ENCODE results near the gene PANX2.

Gene PANX2

DNA sequence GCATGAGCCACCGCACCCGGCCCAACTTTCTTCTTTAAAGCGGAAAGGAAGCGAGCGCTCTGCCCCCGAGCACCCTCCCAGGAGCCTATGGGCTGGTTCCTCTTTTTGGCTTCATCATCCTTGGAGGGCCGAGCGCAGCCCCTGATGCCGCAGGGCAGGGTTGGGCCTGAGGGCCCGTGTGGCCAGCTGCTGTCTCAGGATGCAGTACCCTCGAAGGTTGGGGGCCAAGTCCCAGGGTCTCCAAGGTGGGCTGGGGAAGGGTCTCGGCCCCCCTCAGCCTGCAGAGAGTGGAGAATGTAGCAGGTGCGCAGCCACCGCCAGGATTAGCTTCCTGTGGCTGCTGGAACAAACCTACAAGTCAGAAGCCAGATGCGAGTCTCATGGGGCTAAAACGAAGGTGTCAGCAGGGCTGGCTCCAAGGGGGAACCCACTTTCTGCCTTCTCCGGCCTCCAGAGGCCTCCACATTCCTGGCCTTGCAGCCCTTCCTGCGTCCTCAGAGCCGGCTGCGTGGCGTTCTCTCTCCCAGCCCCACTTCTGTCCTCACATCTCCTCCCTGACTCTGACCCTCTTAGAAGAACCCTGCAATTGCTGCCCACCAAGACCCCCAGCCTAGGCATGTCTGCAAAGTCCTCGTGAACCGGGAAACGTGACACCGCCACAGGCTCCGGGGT is 2.9 kb downstream of the PANX2 start:
- Histone ChIP-seq H3K4me2 (ENCODE audit: low read length) (no peak overlapping the region), H3K27ac (ENCODE audit: low read depth, low read length) (no peak overlapping the region), H3K9ac (ENCODE audit: low read length) (no peak overlapping the region), H4K8ac (ENCODE audit: low read depth, low read length) (no peak overlapping the region), H3K79me2 (ENCODE audit: control insufficient read depth, insufficient read depth, low read length) (no peaks in the 10 kb centered on the region), H3K4ac (ENCODE audit: low read depth, low read length) (no peak overlapping the region), H2BK120ac (ENCODE audit: low read depth, low read length) (no peak overlapping the region), H4K5ac (ENCODE audit: low read length) (no peak overlapping the region), H3K27me3 (ENCODE audit: insufficient read depth, low read length, poor library complexity) (peaks cover 7% of the 10 kb centered on the region), H3K23ac (ENCODE audit: low read length) (no peak overlapping the region), H2AK5ac (ENCODE audit: low read length) (no peak overlapping the region), H2BK5ac (ENCODE audit: low read length) (no peak overlapping the region), H2BK15ac (replicated peaks; ENCODE audit: low read depth) (no peak overlapping the region), H3K18ac (ENCODE audit: low read length) (no peak overlapping the region), H3K4me3 (ENCODE audit: low read length) (no peak overlapping the region), H3K36me3 (ENCODE audit: control insufficient read depth, insufficient read depth, low read length) (no peaks in the 10 kb centered on the region), H3K4me1 (ENCODE audit: control insufficient read depth, low read depth, low read length) (no peaks in the 10 kb centered on the region), H3K56ac (ENCODE audit: low read length) (no peak overlapping the region), H3K79me1 (ENCODE audit: low read length) (no peaks in the 10 kb centered on the region)
- DNase-seq, result no peak
- WGBS (ENCODE audit: extremely low coverage, insufficient coverage, low lambda C conversion rate), result no CpG with 5 or more reads among the region's 26 CpGs

- no peak overlapping the region for H3K4ac ChIP-seq (ENCODE audit: low read depth, low read length)
- H3K23ac ChIP-seq (ENCODE audit: low read length), result no peak overlapping the region
- H3K4me2 ChIP-seq (ENCODE audit: low read length), result no peak overlapping the region
- H2AK5ac ChIP-seq (ENCODE audit: low read length), result no peak overlapping the region
- H3K18ac ChIP-seq (ENCODE audit: low read length), result no peak overlapping the region
- H3K27ac ChIP-seq (ENCODE audit: low read depth, low read length), result no peak overlapping the region
- no peaks in the 10 kb centered on the region for H3K79me2 ChIP-seq (ENCODE audit: control insufficient read depth, insufficient read depth, low read length)
- no peak overlapping the region for H3K4me3 ChIP-seq (ENCODE audit: low read length)
- no peak overlapping the region for H4K5ac ChIP-seq (ENCODE audit: low read length)
- peaks cover 5% of the 10 kb centered on the region for H3K27me3 ChIP-seq (ENCODE audit: insufficient read depth, low read length, poor library complexity)
- no peaks in the 10 kb centered on the region for H3K79me1 ChIP-seq (ENCODE audit: low read length)
- H2BK120ac ChIP-seq (ENCODE audit: low read depth, low read length), result no peak overlapping the region
- H2BK15ac ChIP-seq (replicated peaks; ENCODE audit: low read depth), result no peak overlapping the region
- no peak overlapping the region for H4K8ac ChIP-seq (ENCODE audit: low read depth, low read length)
- H3K4me1 ChIP-seq (ENCODE audit: control insufficient read depth, low read depth, low read length), result no peaks in the 10 kb centered on the region
- no peak overlapping the region for H2BK5ac ChIP-seq (ENCODE audit: low read length)
- DNase-seq, result no peak
- H3K9ac ChIP-seq (ENCODE audit: low read length), result no peak overlapping the region
- H3K36me3 ChIP-seq (ENCODE audit: control insufficient read depth, insufficient read depth, low read length), result no peaks in the 10 kb centered on the region
- no CpG with 5 or more reads among the region's 6 CpGs for WGBS (ENCODE audit: extremely low coverage, insufficient coverage, low lambda C conversion rate)
- no peak overlapping the region for H3K56ac ChIP-seq (ENCODE audit: low read length)
Observed at GRCh38 chr22:50173983-50174355, 3.4 kb downstream of the PANX2 start.

DNA sequence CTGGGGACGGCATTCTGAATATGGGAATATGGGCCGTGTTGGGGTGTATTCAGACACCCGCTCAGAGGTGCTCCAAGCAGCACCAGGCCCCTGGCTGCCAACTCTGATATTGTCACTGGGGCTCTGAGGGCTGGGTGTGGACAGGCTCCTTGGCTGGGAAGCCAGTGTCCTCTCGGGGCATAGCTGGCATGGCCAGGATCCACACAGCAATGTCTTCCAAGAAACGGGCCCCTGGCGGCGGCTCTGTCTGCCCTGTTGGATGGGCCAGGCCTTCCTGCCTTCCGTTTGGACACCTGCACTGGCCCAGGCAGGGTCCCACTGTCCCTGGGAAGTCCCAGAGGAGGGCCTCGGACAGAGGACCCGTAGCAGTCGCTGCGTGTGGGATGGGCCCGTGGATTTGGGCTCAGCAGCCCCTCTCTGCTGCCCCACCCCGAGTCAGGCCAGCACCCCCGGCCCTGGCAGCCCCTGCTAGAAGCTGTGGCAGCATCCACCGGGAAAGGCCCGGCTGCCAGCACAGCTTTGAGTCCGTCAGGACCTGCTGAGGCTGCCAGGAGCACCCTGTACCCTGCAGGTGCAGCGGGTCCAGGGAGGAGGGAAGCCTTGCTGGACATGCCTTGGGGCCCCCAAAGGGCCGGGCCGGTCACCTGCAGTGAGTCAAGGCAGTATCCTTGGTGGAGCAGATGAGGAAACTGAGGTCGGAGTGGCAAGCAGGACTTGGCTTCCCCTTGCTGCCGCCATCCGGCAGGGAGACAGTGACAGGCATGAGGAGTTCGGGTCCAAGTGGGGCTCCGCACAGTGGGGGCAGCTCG is 4.1 kb downstream of the PANX2 start:
- WGBS (ENCODE audit: extremely low coverage, insufficient coverage, low lambda C conversion rate), result no CpG with 5 or more reads among the region's 27 CpGs
- no peak overlapping the region for H2BK120ac ChIP-seq (ENCODE audit: low read depth, low read length)

DNA sequence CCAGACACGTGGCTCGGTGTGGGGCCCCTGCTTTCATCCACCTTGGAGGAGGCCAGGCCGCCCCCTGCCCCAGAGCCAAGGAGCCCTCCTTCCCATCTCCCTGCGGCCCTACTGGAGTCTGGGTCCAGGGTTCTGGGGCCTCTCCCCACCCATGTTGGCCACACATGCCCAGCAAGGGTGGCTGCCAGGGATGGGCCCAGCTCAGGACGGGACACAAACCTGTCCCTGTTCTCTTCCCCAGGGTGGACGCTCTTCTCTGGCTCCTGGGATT is 4.6 kb downstream of the PANX2 start:
- Histone ChIP-seq H3K4me2 (ENCODE audit: low read length) (no peak overlapping the region), H3K23ac (ENCODE audit: low read length) (no peak overlapping the region), H3K27ac (ENCODE audit: low read depth, low read length) (no peak overlapping the region), H4K5ac (ENCODE audit: low read length) (no peak overlapping the region), H3K4me3 (ENCODE audit: low read length) (no peak overlapping the region), H3K36me3 (ENCODE audit: control insufficient read depth, insufficient read depth, low read length) (no peaks in the 10 kb centered on the region), H2BK120ac (ENCODE audit: low read depth, low read length) (no peak overlapping the region), H3K79me2 (ENCODE audit: control insufficient read depth, insufficient read depth, low read length) (no peaks in the 10 kb centered on the region), H3K27me3 (ENCODE audit: insufficient read depth, low read length, poor library complexity) (no peaks in the 10 kb centered on the region), H3K4me1 (ENCODE audit: control insufficient read depth, low read depth, low read length) (no peaks in the 10 kb centered on the region), H2AK5ac (ENCODE audit: low read length) (no peak overlapping the region), H3K9ac (ENCODE audit: low read length) (no peak overlapping the region), H3K79me1 (ENCODE audit: low read length) (no peaks in the 10 kb centered on the region), H2BK15ac (replicated peaks; ENCODE audit: low read depth) (no peak overlapping the region), H3K56ac (ENCODE audit: low read length) (no peak overlapping the region), H3K4ac (ENCODE audit: low read depth, low read length) (no peak overlapping the region), H3K18ac (ENCODE audit: low read length) (no peak overlapping the region), H2BK5ac (ENCODE audit: low read length) (no peak overlapping the region), H4K8ac (ENCODE audit: low read depth, low read length) (no peak overlapping the region)
- no CpG with 5 or more reads among the region's 6 CpGs for WGBS (ENCODE audit: extremely low coverage, insufficient coverage, low lambda C conversion rate)
- no peak for DNase-seq

More for the DNA sequence above, 4.1 kb downstream of the PANX2 start:
- Histone ChIP-seq H3K36me3 (ENCODE audit: control insufficient read depth, insufficient read depth, low read length) (no peaks in the 10 kb centered on the region), H3K56ac (ENCODE audit: low read length) (no peak overlapping the region), H3K79me2 (ENCODE audit: control insufficient read depth, insufficient read depth, low read length) (no peaks in the 10 kb centered on the region), H2AK5ac (ENCODE audit: low read length) (no peak overlapping the region), H3K9ac (ENCODE audit: low read length) (no peak overlapping the region), H3K79me1 (ENCODE audit: low read length) (no peaks in the 10 kb centered on the region), H2BK5ac (ENCODE audit: low read length) (no peak overlapping the region), H3K4me2 (ENCODE audit: low read length) (no peak overlapping the region), H3K23ac (ENCODE audit: low read length) (no peak overlapping the region), H3K4me1 (ENCODE audit: control insufficient read depth, low read depth, low read length) (no peaks in the 10 kb centered on the region), H3K27ac (ENCODE audit: low read depth, low read length) (no peak overlapping the region), H4K8ac (ENCODE audit: low read depth, low read length) (no peak overlapping the region), H3K18ac (ENCODE audit: low read length) (no peak overlapping the region), H3K4me3 (ENCODE audit: low read length) (no peak overlapping the region), H4K5ac (ENCODE audit: low read length) (no peak overlapping the region), H3K27me3 (ENCODE audit: insufficient read depth, low read length, poor library complexity) (no peaks in the 10 kb centered on the region), H3K4ac (ENCODE audit: low read depth, low read length) (no peak overlapping the region), H2BK15ac (replicated peaks; ENCODE audit: low read depth) (no peak overlapping the region)
- DNase-seq, result no peak

DNA sequence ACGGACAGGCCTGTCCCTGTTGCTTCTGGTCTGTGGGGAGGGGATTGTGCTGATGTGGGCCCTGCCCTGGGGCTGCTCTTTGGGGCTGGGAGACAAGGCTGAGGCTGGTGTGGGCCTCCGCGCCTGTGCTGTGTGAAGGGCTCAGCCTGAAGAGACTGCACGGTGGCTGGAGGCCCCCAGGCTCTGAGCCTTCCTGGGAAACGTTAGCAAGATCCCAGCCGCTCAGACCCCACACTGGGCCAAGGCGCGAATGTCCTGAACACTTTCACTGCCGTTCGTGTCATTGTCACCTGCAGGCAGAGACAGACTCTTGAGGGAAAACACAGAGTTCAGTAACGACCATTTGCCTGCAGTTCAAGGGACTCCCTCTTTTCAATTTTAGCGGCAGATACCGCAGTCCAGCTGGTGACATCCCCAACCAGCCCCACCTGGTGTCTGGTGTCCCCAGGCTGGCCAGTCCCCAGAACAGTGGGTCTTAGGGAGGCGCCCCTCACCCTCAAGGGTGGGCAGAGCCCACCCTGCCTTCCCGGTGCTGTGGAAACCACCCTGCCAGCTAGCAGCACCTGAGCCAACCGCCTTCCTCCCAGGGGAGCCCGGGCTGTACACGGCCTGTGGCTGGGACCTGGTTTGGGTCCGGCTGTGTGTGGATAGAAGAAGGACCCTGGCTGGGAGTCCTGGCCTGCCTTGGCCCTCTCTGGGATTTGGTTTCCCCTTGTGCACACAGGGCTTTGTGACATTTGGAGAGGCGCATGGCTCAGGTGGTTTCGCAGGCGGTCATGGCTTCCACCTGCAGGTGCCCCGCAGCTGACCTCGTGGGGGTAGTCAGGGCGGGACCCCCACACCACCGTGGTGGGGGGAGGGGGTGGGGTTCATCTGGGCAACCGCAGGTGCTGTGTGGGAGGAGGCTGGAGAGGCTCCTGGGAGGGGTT is 5.7 kb downstream of the PANX2 start:
- Histone ChIP-seq H3K27me3 (ENCODE audit: insufficient read depth, low read length, poor library complexity) (no peaks in the 10 kb centered on the region), H2BK120ac (ENCODE audit: low read depth, low read length) (no peak overlapping the region), H3K4ac (ENCODE audit: low read depth, low read length) (no peak overlapping the region), H3K9ac (ENCODE audit: low read length) (no peak overlapping the region), H2AK5ac (ENCODE audit: low read length) (no peak overlapping the region), H3K23ac (ENCODE audit: low read length) (no peak overlapping the region), H3K4me2 (ENCODE audit: low read length) (no peak overlapping the region), H3K4me3 (ENCODE audit: low read length) (no peak overlapping the region), H3K36me3 (ENCODE audit: control insufficient read depth, insufficient read depth, low read length) (no peaks in the 10 kb centered on the region), H3K56ac (ENCODE audit: low read length) (no peak overlapping the region), H3K79me2 (ENCODE audit: control insufficient read depth, insufficient read depth, low read length) (no peaks in the 10 kb centered on the region), H4K5ac (ENCODE audit: low read length) (no peak overlapping the region), H3K79me1 (ENCODE audit: low read length) (no peaks in the 10 kb centered on the region), H4K8ac (ENCODE audit: low read depth, low read length) (no peak overlapping the region), H2BK15ac (replicated peaks; ENCODE audit: low read depth) (no peak overlapping the region), H2BK5ac (ENCODE audit: low read length) (no peak overlapping the region), H3K27ac (ENCODE audit: low read depth, low read length) (no peak overlapping the region), H3K18ac (ENCODE audit: low read length) (no peak overlapping the region), H3K4me1 (ENCODE audit: control insufficient read depth, low read depth, low read length) (no peaks in the 10 kb centered on the region)
- WGBS (ENCODE audit: extremely low coverage, insufficient coverage, low lambda C conversion rate), result no CpG with 5 or more reads among the region's 27 CpGs
- no peak for DNase-seq
